AG04450 (cell line): ENCODE results near the gene DTX2. TPM values are rescaled to one million over a fixed set of nuclear protein-coding genes. Genes with fewer than 3 reads are reported as not detected.
"Not testable (repeated sequence)": the region's sequence is repeated elsewhere in the genome, so short reads cannot be mapped to it uniquely, and the experiment has no call there.

Source experiments
- CTCF ChIA-PET: fragments of 300-600, 350-600 bp; formaldehyde crosslinking; extraction: SDS; loops from one replicate; lab custom pipeline; 2022; ENCODE audit warnings: antibody characterized with exemption, inconsistent platforms; lab: Charles Lee
- POLR2A ChIA-PET: fragments of 350-600 bp; formaldehyde crosslinking; extraction: SDS; loops from one replicate; lab custom pipeline; 2021; ENCODE audit warnings: antibody characterized with exemption, inconsistent platforms; lab: Yijun Ruan, JAX
- DNase-seq: peaks from one replicate; pipeline ENCODE4 v3.0.0-alpha.2; 2011; ENCODE audit warnings: low read depth, low spot score
- H3K27ac ChIP-seq: one replicate; pipeline ENCODE4 v1.5.1; 2012; ENCODE audit warnings: low read depth, low read length, control low read depth
- H3K27me3 ChIP-seq: one replicate; pipeline ENCODE4 v1.6.0; 2012; ENCODE audit warnings: low read length; ENCODE audit not compliant: control insufficient read depth, insufficient read depth
- H3K4me3 ChIP-seq: 2 replicates; pipeline ENCODE4 v1.5.1; 2011; ENCODE audit warnings: mild to moderate bottlenecking, low read depth, low read length, control low read depth
- H3K9me3 ChIP-seq: 2 replicates; pipeline ENCODE4 v1.5.1; 2012; ENCODE audit warnings: low read length; ENCODE audit not compliant: control insufficient read depth, insufficient read depth
- CTCF ChIP-seq: IDR thresholded peaks from 2 replicates; pipeline ENCODE4 v1.5.1; 2011; ENCODE audit warnings: low read depth, low read length, control low read depth, inconsistent platforms
- polyA plus RNA-seq: library from polyadenylated mRNA; depleted of rRNA; stranded (reverse); fragments of >200 nt; gene quantifications from 2 replicates; pipeline ENCODE4 v1.2.3, GENCODE V29; 2011

The DTX2 gene
- polyA plus RNA-seq, 1 experiment, result 2.6 TPM

DNA sequence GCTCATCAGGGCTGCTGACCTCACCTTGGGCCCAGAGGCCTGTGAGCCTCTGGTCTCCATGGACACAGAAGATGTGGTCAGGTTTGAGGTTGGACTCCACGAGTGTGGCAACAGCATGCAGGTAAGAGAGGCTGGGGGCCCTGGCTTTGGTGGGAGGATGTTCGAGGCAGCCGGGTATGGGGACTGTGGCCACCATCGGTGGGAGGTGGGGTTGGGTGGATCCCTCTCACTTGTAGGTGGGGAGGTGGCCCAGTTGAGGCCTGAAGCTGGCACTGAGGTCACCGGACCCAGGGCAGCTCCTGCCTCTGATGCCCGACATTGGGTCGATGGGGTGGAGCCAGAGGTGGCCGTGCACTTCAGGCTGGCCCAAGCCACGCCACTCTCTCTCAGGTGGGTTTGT is 36.4 kb upstream of the DTX2 start:
- H3K9me3 ChIP-seq, result no peaks in the 10 kb centered on the region; the same call in none of the 2 replicates
- ChIA-PET POLR2A (no interaction called here), CTCF (no interaction called here)
- no peak overlapping the region for H3K4me3 ChIP-seq
- H3K27ac ChIP-seq, result no peak overlapping the region
- DNase-seq, result no peak
- H3K27me3 ChIP-seq, result peaks cover under 1% of the 10 kb centered on the region
- TF ChIP-seq CTCF, result no peak

DNA sequence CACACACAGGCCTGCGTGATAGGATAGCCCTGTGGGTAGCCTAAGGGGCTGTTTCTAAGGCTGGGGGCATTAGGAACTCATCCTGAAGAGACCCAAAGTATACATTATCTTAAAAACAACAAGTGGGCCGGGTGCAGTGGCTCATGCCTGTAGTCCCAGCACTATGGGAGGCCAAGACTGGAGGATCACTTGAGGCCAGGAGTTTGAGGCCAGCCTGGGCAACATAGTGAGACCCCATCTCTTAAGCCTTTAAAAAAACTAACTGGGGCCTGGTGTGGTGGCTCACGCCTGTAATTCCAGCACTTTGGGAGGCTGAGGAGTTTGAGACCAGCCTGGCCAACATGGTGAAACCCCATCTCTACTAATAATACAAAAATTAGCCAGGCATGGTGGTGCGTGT is 36.0 kb upstream of the DTX2 start:
- CTCF ChIA-PET, H3K27me3 ChIP-seq, POLR2A ChIA-PET, H3K27ac ChIP-seq, H3K9me3 ChIP-seq, DNase-seq, H3K4me3 ChIP-seq: not testable (repeated sequence)

- ChIA-PET POLR2A (no interaction called here), CTCF (no interaction called here)
- Histone ChIP-seq H3K9me3 (no peaks in the 10 kb centered on the region; the same call in 1 of the 2 replicates), H3K27ac (no peak overlapping the region), H3K4me3 (no peak overlapping the region), H3K27me3 (no peaks in the 10 kb centered on the region)
- TF ChIP-seq CTCF, result no peak
- no peak for DNase-seq
Measured at GRCh38 chr7:76426246-76426645, 35.3 kb upstream of the DTX2 start.

DNA sequence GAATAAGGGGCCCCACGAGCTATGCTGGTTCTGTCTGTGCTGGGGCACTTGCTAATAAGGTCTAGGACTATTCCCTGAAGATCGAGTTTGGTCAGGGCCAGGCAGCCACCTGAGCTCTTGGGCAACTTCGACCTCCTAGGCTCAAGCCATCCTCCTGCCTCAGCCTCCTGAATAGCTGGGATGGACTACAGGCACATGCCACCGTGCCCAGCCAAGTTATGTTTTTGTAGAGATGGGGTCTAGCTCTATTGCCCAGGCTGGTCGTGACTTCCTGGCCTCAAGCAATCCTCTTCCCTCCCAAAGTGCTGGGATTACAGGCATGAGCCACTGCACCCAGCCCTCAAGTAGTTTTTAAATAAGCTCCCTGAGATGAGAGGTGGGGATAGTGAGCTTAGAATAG is 33.9 kb upstream of the DTX2 start:
- ChIA-PET CTCF (interaction anchor here (0.6 kb wide), 1 partner anchor 87 kb away, joined by 3 read pairs; no protein-coding TSS in a partner anchor), POLR2A (no interaction called here)
- DNase-seq, result no peak

GRCh38 chr7:76428149-76428823 is 33.2 kb upstream of the DTX2 start:
- POLR2A ChIA-PET, result no interaction called here
- no peak overlapping the region for H3K4me3 ChIP-seq
- H3K27me3 ChIP-seq, result no peaks in the 10 kb centered on the region
- H3K9me3 ChIP-seq, result no peaks in the 10 kb centered on the region; the same call in 1 of the 2 replicates
- CTCF ChIA-PET, result no interaction called here
- no peak for DNase-seq
- H3K27ac ChIP-seq, result no peak overlapping the region
- no peak for TF ChIP-seq CTCF

More for the DNA sequence above, 33.9 kb upstream of the DTX2 start:
- Histone ChIP-seq H3K27me3 (no peaks in the 10 kb centered on the region), H3K4me3 (no peak overlapping the region), H3K27ac (no peak overlapping the region), H3K9me3 (no peaks in the 10 kb centered on the region; the same call in 1 of the 2 replicates)
- TF ChIP-seq CTCF, result no peak
